Uterus (tissue), 2 donors: ENCODE data around the gene R3HDM2.

ENCODE experiments used
- CTCF ChIP-seq, 4 experiments: fragments of 200-600 bp in 2 of 4; fragments of 450-650 bp in 2 of 4; sonication (generic) in 2 of 4; IDR thresholded peaks; one replicate each; pipeline ENCODE4 v1.5.1; 2016 to 2019; ENCODE audit warnings: antibody characterized with exemption in 4 of 4, mild to moderate bottlenecking in 2 of 4, moderate library complexity in 1 of 4
- POLR2A ChIP-seq, 2 donors: fragments of 450-650 bp; IDR thresholded peaks; one replicate each; pipeline ENCODE4 v1.6.1; 2016; ENCODE audit warnings: antibody characterized with exemption in 2 of 2, mild to moderate bottlenecking in 1 of 2, moderate library complexity in 1 of 2

- TF ChIP-seq CTCF (IDR thresholded peaks at IDR 0.05) = no peak
- TF ChIP-seq POLR2A (IDR thresholded peaks at IDR 0.05) = no peak
Observed at GRCh38 chr12:57255916-57256315, 174.9 kb downstream of the R3HDM2 start.
